Heart left ventricle (tissue), 16 donors: Measurements from ENCODE around the gene AMIGO3. TPM values are rescaled to one million over a fixed set of nuclear protein-coding genes. Genes with fewer than 3 reads are reported as not detected.

Experiments used
- ATAC-seq, 4 donors: fragments of 200-7000 bp; cut with Tn5 transposase; one replicate each; pipeline ENCODE4 v1.9.1; 2020 to 2022; ENCODE audit warnings: moderate library complexity in 4 of 4, mild to moderate bottlenecking in 3 of 4, moderate number of reproducible peaks in 1 of 4
- DNase-seq, 5 donors: peaks; one replicate each; pipeline ENCODE4 v3.0.0-alpha.2; 2020
- H3K27ac ChIP-seq, 12 donors: fragments of 200-600 bp; sonication (generic) in 4 of 12; one replicate each; pipeline versions ENCODE4 v1.5.0 to v1.8.0; 2016 to 2022; ENCODE audit warnings: mild to moderate bottlenecking in 2 of 12
- H3K27me3 ChIP-seq, 9 donors: fragments of 200-600 bp; sonication (generic) in 2 of 9; one replicate each; pipeline versions ENCODE4 v1.5.1 to v1.8.0; 2016 to 2022; ENCODE audit warnings: mild to moderate bottlenecking in 3 of 9
- H3K36me3 ChIP-seq, 9 donors: fragments of 200-600 bp; sonication (generic) in 2 of 9; one replicate each; pipeline versions ENCODE4 v1.5.0 to v1.8.0; 2018 to 2022; ENCODE audit warnings: mild to moderate bottlenecking in 2 of 9
- H3K4me1 ChIP-seq, 12 donors: fragments of 200-600 bp; sonication (generic) in 4 of 12; one replicate each; pipeline versions ENCODE4 v1.5.0 to v1.8.0; 2016 to 2022; ENCODE audit warnings: mild to moderate bottlenecking in 3 of 12
- H3K4me3 ChIP-seq, 12 donors: fragments of 200-600 bp; sonication (generic) in 4 of 12; one replicate each; pipeline versions ENCODE4 v1.5.0 to v1.8.0; 2017 to 2022; ENCODE audit warnings: mild to moderate bottlenecking in 9 of 12, moderate library complexity in 4 of 12
- H3K9me3 ChIP-seq, 12 donors: fragments of 200-600 bp; sonication (generic) in 4 of 12; one replicate each; pipeline versions ENCODE4 v1.5.0 to v1.8.0; 2016 to 2022; ENCODE audit warnings: mild to moderate bottlenecking in 1 of 12
- CTCF ChIP-seq, 12 donors: fragments of 200-600 bp; sonication (generic) in 4 of 12; IDR thresholded peaks; one replicate each; pipeline versions ENCODE4 v1.5.0 to v1.8.0; 2018 to 2022; ENCODE audit warnings: antibody characterized with exemption in 12 of 12, mild to moderate bottlenecking in 5 of 12
- POLR2A ChIP-seq, 2 donors: fragments of 450-650 bp; IDR thresholded peaks; one replicate each; pipeline ENCODE4 v1.6.1; 2017; ENCODE audit warnings: antibody characterized with exemption in 2 of 2, mild to moderate bottlenecking in 2 of 2, moderate library complexity in 2 of 2
- WGBS, 4 donors: extraction: QIAGEN DNeasy Blood & Tissue Kit in 2 of 4; methylation state at CpG; one replicate each; pipeline versions ENCODE4 v1.1.5 to v1.1.7; 2013 to 2018; 5-methylcytosine and 5-hydroxymethylcytosine counted together
- intact Hi-C, 10 donors: fragments of 100-400 bp; cut with DNase I; formaldehyde crosslinking; loops; one replicate each; pipeline versions ENCODE4 v1.11.1 to v1.14.2; 2022
- polyA plus RNA-seq, 2 donors: library from polyadenylated mRNA; stranded (reverse); fragments of 200-250 nt; gene quantifications; one replicate each; pipeline ENCODE4 v1.2.3, GENCODE V29; 2013
- total RNA-seq, 9 donors: library from RNA; depleted of rRNA in 2 of 9; stranded (reverse); fragments of >200 nt in 2 of 9; fragmentation: NEBNext Ultra II Directional in 3 of 9; extraction: Animal tissue kit (Norgen Biotek cat#: 25700) in 3 of 9; gene quantifications; one replicate each; pipeline versions ENCODE4 v1.1.0 to v1.2.4, GENCODE V29; 2016 to 2023
- donor health status: ischemic (EF 13 %, LVEDD 7.1; RV severe dilation, severe dysfunction).
- donor health status: healthy with polysubstance abuse.
- donor health status: DM: no; HTN: yes; CAD: no.
- donor health status: DM: no; HTN: no; CAD: no.
- donor health status: ischemic (EF 25% LVEDD 6.9; RV normal size, moderate dysfunction).
- donor health status: ischemic (EF 25% LVEDD 5.7; RV mildly dilated, moderate dysfunction).
- donor health status: healthy.
- donor health status: DM: yes; HTN: yes; CAD: no.
- donor health status: ischemic (EF 35%, LVEDD 5.7; RV mildly dilated, moderate dysfunction).
- donor health status: nonischemic (EF 11% LVEDD 7.7; RV severe dilation, severe dysfunction).
- donor health status: DM: yes; HTN: yes; CAD: no.
- donor health status: PGD.
- donor health status: ischemic (EF 29% LVEDD 5.4; RV normal size, mild dysfunction).
- donor health status: nonischemic (EF 23%, LVEDD 6.1; RV moderate dilation, normal function).

Gene AMIGO3
- total and polyA plus RNA-seq, 11 donors: 0.14 to 1.4 (median 0.69) TPM; not detected in 6

- intact Hi-C loops: no loop called here
- Histone ChIP-seq H3K4me3 (no peak overlapping the region), H3K36me3 (no peaks in the 10 kb centered on the region), H3K27ac (no peak overlapping the region), H3K4me1 (peaks cover 0 to 24% (median 6%) of the 10 kb centered on the region in 12 donors), H3K27me3 (no peaks in the 10 kb centered on the region), H3K9me3 (no peaks in the 10 kb centered on the region)
- no peak for DNase-seq
- TF ChIP-seq CTCF (IDR thresholded peaks at IDR 0.05) (no peak), POLR2A (IDR thresholded peaks at IDR 0.05) (no peak)
- 75 to 91% (median 86%) methylated on average over 3 of the region's 3 CpGs for WGBS, 4 donors
- no peak for ATAC-seq
Measured at GRCh38 chr3:49669352-49669751, 50.1 kb downstream of the AMIGO3 start.

GRCh38 chr3:49668861-49669260 lies 50.6 kb downstream of the AMIGO3 start:
- H3K4me3 ChIP-seq: no peak overlapping the region
- TF ChIP-seq POLR2A (IDR thresholded peaks at IDR 0.05) (no peak), CTCF (IDR thresholded peaks at IDR 0.05) (no peak)
- peaks cover 0 to 23% (median 6%) of the 10 kb centered on the region in 12 donors for H3K4me1 ChIP-seq
- WGBS, 4 donors: 79 to 95% (median 86%) methylated on average over 5 of the region's 5 CpGs
- no peak overlapping the region for H3K27ac ChIP-seq
- DNase-seq (no peak), ATAC-seq (no peak)
- intact Hi-C loops: no loop called here
- no peaks in the 10 kb centered on the region for H3K9me3 ChIP-seq
- no peaks in the 10 kb centered on the region for H3K27me3 ChIP-seq
- H3K36me3 ChIP-seq: no peaks in the 10 kb centered on the region

GRCh38 chr3:49668414-49668797 lies 51.1 kb downstream of the AMIGO3 start:
- DNase-seq (no peak), ATAC-seq (no peak)
- WGBS, 4 donors: 47 to 70% (median 61%) methylated on average over 5 of the region's 5 CpGs
- peaks cover 0 to 21% (median 4%) of the 10 kb centered on the region in 12 donors for H3K4me1 ChIP-seq
- TF ChIP-seq CTCF (IDR thresholded peaks at IDR 0.05): no peak
- no peak for TF ChIP-seq POLR2A (IDR thresholded peaks at IDR 0.05)
- H3K9me3 ChIP-seq: no peaks in the 10 kb centered on the region
- no peak overlapping the region for H3K4me3 ChIP-seq
- no peaks in the 10 kb centered on the region for H3K27me3 ChIP-seq
- H3K27ac ChIP-seq: no peak overlapping the region
- intact Hi-C loops: no loop called here
- H3K36me3 ChIP-seq: no peaks in the 10 kb centered on the region

DNA sequence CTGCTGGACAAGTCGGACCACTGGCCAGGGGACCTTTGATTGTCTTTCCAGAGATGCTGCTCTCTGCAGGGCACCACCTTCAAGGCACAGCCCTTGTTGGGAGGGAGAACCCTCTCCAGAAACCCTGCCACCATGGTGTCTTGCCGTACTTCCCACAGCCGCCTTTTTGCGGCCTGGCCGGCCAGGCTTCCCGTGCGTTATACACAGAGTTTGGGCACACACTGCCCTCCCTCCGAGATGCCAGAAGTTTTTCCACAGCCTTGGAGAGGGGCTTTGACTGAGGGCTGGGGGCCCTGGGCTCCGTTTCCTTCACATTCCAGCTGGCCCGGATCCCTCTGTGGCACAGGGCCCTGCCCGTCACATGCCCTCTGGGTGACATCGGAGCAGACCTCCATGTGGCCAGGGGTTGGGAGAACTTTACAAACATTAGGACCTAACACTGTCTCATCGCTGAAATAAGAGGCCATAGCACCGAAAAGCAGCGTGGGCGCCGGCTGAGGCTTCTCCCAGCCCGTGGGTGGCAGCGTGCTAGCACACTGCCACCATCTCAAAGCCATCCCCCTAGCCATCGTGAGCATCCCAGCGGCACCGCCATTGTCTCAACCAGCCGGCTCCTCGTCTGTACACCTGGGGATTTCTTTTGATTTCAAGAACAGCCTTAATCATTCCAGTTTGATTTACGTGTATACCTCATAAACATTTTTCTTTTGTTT lies 51.6 kb downstream of the AMIGO3 start:
- Histone ChIP-seq H3K4me3 (no peak overlapping the region), H3K9me3 (no peaks in the 10 kb centered on the region), H3K36me3 (no peaks in the 10 kb centered on the region), H3K4me1 (peaks cover 0 to 16% (median 0%) of the 10 kb centered on the region in 12 donors), H3K27me3 (no peaks in the 10 kb centered on the region), H3K27ac (no peak overlapping the region)
- DNase-seq (no peak), ATAC-seq (no peak)
- intact Hi-C loops: no loop called here
- WGBS, 4 donors: 84 to 88% (median 87%) methylated on average over 25 of the region's 25 CpGs
- TF ChIP-seq POLR2A (IDR thresholded peaks at IDR 0.05) (no peak), CTCF (IDR thresholded peaks at IDR 0.05) (no peak)

Other genes starting within 250 kb of the AMIGO3 start
- 100 to 1,000 TPM; 122 to 218 (median 141) TPM for gene DAG1, start 249.4 kb downstream of the AMIGO3 start, total RNA-seq
- 100 to 1,000 TPM in 1 of 2 donors, 10 to 100 TPM in 1; 39.9 to 124 TPM for gene DAG1, start 249.4 kb downstream of the AMIGO3 start, polyA plus RNA-seq
- 1 to 10 TPM in 5 of 9 donors, under 1 TPM in 4; 0.12 to 1.6 (median 1.0) TPM for gene BSN, start 165.2 kb downstream of the AMIGO3 start, total RNA-seq
- under 1 TPM; 0.19 to 0.42 TPM for gene BSN, start 165.2 kb downstream of the AMIGO3 start, polyA plus RNA-seq
- 100 to 1,000 TPM in 6 of 9 donors, 10 to 100 TPM in 3; 74.6 to 136 (median 105) TPM for gene APEH, start 45.3 kb downstream of the AMIGO3 start, total RNA-seq
- 10 to 100 TPM; 18.3 to 84.9 TPM for gene APEH, start 45.3 kb downstream of the AMIGO3 start, polyA plus RNA-seq
- 10 to 100 TPM in 1 of 9 donors, 1 to 10 TPM in 8; 1.8 to 29.4 (median 3.2) TPM for gene MST1, start 30.2 kb downstream of the AMIGO3 start, total RNA-seq
- 1 to 10 TPM; 2.0 to 4.4 TPM for gene MST1, start 30.2 kb downstream of the AMIGO3 start, polyA plus RNA-seq
- 10 to 100 TPM; 44.6 to 61.4 (median 49.5) TPM for gene RNF123, start 30.1 kb downstream of the AMIGO3 start, total RNA-seq
- 10 to 100 TPM; 27.7 to 28.5 TPM for gene RNF123, start 30.1 kb downstream of the AMIGO3 start, polyA plus RNA-seq
- 10 to 100 TPM in 8 of 9 donors, 1 to 10 TPM in 1; 9.4 to 21.8 (median 13.7) TPM for gene GMPPB, start 4.3 kb upstream of the AMIGO3 start, total RNA-seq
- 10 to 100 TPM in 1 of 2 donors, 1 to 10 TPM in 1; 7.6 to 53.7 TPM for gene GMPPB, start 4.3 kb upstream of the AMIGO3 start, polyA plus RNA-seq
- gene IP6K1, start 66.9 kb upstream of the AMIGO3 start, total RNA-seq: 10 to 100 TPM; 12.6 to 36.6 (median 20.4) TPM
- gene IP6K1, start 66.9 kb upstream of the AMIGO3 start, polyA plus RNA-seq: 10 to 100 TPM in 1 of 2 donors, 1 to 10 TPM in 1; 8.9 to 29.3 TPM
- not detected for gene CDHR4, start 80.2 kb upstream of the AMIGO3 start, total RNA-seq
- not detected for gene CDHR4, start 80.2 kb upstream of the AMIGO3 start, polyA plus RNA-seq
- gene INKA1, start 83.6 kb upstream of the AMIGO3 start, total RNA-seq: 1 to 10 TPM; 1.1 to 5.0 (median 3.3) TPM
- 1 to 10 TPM; 3.0 to 4.2 TPM for gene INKA1, start 83.6 kb upstream of the AMIGO3 start, polyA plus RNA-seq
- gene UBA7, start 94.3 kb upstream of the AMIGO3 start, total RNA-seq: 10 to 100 TPM; 13.7 to 72.1 (median 22.1) TPM
- gene UBA7, start 94.3 kb upstream of the AMIGO3 start, polyA plus RNA-seq: 10 to 100 TPM in 1 of 2 donors, 1 to 10 TPM in 1; 8.5 to 22.8 TPM
- 1 to 10 TPM in 3 of 9 donors, under 1 TPM in 5, not detected in 1; 0.37 to 6.3 (median 0.99) TPM for gene TRAIP, start 136.9 kb upstream of the AMIGO3 start, total RNA-seq
- gene TRAIP, start 136.9 kb upstream of the AMIGO3 start, polyA plus RNA-seq: 1 to 10 TPM in 1 of 2 donors, under 1 TPM in 1; 0.72 to 1.3 TPM
- gene CAMKV, start 150.2 kb upstream of the AMIGO3 start, total RNA-seq: not detected
- gene CAMKV, start 150.2 kb upstream of the AMIGO3 start, polyA plus RNA-seq: not detected
- 1 to 10 TPM in 8 of 9 donors, under 1 TPM in 1; 0.79 to 8.9 (median 1.8) TPM for gene MST1R, start 184.2 kb upstream of the AMIGO3 start, total RNA-seq
- gene MST1R, start 184.2 kb upstream of the AMIGO3 start, polyA plus RNA-seq: 1 to 10 TPM; 1.0 to 2.5 TPM
- gene MON1A, start 210.1 kb upstream of the AMIGO3 start, total RNA-seq: 10 to 100 TPM in 2 of 9 donors, 1 to 10 TPM in 7; 4.8 to 13.0 (median 7.7) TPM
- 10 to 100 TPM in 1 of 2 donors, 1 to 10 TPM in 1; 5.2 to 16.3 TPM for gene MON1A, start 210.1 kb upstream of the AMIGO3 start, polyA plus RNA-seq
- gene RBM6, start 220.5 kb upstream of the AMIGO3 start, total RNA-seq: 10 to 100 TPM; 21.1 to 41.4 (median 32.6) TPM
- gene RBM6, start 220.5 kb upstream of the AMIGO3 start, polyA plus RNA-seq: 10 to 100 TPM; 27.6 to 75.1 TPM